HL-60 (cell line): ENCODE results near the gene COX8C.

ENCODE experiments used
- POLR2AphosphoS5 ChIP-seq: IDR thresholded peaks from 2 replicates; pipeline ENCODE4 v1.6.1; 2012; ENCODE audit warnings: low read depth
- TF ChIP-seq, protein P1 (sequence below): IDR thresholded peaks from one replicate; pipeline ENCODE4 v1.5.1; 2011; ENCODE audit warnings: low read length, control low read depth, inconsistent platforms; ENCODE audit not compliant: insufficient read depth
- TF ChIP-seq, protein P2 (sequence below): IDR thresholded peaks from 2 replicates; pipeline ENCODE4 v1.6.1; 2012; ENCODE audit warnings: low read depth; ENCODE audit not compliant: insufficient replicate concordance

DNA sequence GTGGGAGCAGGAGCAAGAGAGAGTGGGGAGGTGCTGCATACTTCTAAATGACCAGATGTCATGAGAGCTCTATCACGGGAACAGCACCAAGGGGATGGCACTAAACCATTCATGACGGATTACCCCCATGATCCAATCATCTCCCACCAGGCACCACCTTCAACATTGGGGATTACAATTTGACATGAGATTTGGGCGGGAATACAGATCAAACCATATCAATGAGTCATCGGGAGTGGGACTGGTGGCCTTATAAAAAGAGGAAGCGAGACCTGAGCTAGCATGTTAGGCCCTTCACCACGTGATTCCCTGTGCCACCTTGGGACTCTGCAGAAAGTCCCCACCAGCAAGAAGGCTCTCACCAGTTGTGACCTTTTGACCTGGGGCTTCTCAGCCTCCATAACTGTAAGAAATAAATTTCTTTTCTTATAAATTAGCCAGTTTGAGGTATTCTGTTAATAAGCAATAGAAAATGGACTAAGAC, 28.7 kb downstream of the COX8C start:
- TF ChIP-seq, protein P1, sequence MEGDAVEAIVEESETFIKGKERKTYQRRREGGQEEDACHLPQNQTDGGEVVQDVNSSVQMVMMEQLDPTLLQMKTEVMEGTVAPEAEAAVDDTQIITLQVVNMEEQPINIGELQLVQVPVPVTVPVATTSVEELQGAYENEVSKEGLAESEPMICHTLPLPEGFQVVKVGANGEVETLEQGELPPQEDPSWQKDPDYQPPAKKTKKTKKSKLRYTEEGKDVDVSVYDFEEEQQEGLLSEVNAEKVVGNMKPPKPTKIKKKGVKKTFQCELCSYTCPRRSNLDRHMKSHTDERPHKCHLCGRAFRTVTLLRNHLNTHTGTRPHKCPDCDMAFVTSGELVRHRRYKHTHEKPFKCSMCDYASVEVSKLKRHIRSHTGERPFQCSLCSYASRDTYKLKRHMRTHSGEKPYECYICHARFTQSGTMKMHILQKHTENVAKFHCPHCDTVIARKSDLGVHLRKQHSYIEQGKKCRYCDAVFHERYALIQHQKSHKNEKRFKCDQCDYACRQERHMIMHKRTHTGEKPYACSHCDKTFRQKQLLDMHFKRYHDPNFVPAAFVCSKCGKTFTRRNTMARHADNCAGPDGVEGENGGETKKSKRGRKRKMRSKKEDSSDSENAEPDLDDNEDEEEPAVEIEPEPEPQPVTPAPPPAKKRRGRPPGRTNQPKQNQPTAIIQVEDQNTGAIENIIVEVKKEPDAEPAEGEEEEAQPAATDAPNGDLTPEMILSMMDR: no peak
- TF ChIP-seq, protein P2, sequence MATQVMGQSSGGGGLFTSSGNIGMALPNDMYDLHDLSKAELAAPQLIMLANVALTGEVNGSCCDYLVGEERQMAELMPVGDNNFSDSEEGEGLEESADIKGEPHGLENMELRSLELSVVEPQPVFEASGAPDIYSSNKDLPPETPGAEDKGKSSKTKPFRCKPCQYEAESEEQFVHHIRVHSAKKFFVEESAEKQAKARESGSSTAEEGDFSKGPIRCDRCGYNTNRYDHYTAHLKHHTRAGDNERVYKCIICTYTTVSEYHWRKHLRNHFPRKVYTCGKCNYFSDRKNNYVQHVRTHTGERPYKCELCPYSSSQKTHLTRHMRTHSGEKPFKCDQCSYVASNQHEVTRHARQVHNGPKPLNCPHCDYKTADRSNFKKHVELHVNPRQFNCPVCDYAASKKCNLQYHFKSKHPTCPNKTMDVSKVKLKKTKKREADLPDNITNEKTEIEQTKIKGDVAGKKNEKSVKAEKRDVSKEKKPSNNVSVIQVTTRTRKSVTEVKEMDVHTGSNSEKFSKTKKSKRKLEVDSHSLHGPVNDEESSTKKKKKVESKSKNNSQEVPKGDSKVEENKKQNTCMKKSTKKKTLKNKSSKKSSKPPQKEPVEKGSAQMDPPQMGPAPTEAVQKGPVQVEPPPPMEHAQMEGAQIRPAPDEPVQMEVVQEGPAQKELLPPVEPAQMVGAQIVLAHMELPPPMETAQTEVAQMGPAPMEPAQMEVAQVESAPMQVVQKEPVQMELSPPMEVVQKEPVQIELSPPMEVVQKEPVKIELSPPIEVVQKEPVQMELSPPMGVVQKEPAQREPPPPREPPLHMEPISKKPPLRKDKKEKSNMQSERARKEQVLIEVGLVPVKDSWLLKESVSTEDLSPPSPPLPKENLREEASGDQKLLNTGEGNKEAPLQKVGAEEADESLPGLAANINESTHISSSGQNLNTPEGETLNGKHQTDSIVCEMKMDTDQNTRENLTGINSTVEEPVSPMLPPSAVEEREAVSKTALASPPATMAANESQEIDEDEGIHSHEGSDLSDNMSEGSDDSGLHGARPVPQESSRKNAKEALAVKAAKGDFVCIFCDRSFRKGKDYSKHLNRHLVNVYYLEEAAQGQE: no peak
- no peak for TF ChIP-seq POLR2AphosphoS5
